22Rv1 (cell line): ENCODE results near the gene MAN1A1.

ENCODE experiments used
- ZFX ChIP-seq: fragments of 450-650 bp; IDR thresholded peaks from 2 replicates; pipeline ENCODE4 v1.6.1; 2017; ENCODE audit warnings: antibody characterized with exemption, borderline replicate concordance
- TF ChIP-seq, protein P1 (sequence below): fragments of 450-650 bp; IDR thresholded peaks from 2 replicates; pipeline ENCODE4 v1.5.1; 2017; ENCODE audit warnings: mild to moderate bottlenecking

GRCh38 chr6:119323478-119323877, 26.1 kb downstream of the MAN1A1 start:
- TF ChIP-seq, protein P1, sequence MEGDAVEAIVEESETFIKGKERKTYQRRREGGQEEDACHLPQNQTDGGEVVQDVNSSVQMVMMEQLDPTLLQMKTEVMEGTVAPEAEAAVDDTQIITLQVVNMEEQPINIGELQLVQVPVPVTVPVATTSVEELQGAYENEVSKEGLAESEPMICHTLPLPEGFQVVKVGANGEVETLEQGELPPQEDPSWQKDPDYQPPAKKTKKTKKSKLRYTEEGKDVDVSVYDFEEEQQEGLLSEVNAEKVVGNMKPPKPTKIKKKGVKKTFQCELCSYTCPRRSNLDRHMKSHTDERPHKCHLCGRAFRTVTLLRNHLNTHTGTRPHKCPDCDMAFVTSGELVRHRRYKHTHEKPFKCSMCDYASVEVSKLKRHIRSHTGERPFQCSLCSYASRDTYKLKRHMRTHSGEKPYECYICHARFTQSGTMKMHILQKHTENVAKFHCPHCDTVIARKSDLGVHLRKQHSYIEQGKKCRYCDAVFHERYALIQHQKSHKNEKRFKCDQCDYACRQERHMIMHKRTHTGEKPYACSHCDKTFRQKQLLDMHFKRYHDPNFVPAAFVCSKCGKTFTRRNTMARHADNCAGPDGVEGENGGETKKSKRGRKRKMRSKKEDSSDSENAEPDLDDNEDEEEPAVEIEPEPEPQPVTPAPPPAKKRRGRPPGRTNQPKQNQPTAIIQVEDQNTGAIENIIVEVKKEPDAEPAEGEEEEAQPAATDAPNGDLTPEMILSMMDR: no peak
- no peak for TF ChIP-seq ZFX
